GM19239 (cell line): ENCODE data around the gene HDLBP.

ENCODE experiments used
- DNase-seq: peaks from one replicate; pipeline ENCODE4 v3.0.0; 2011; ENCODE audit warnings: low spot score; ENCODE audit not compliant: insufficient read length
- FAIRE-seq: peaks from 2 replicates; lab custom pipeline; 2011; peaks lifted over from hg19 to GRCh38; lab: Jason Lieb, UNC

HDLBP gene

GRCh38 chr2:241234066-241234790 lies 81.2 kb downstream of the HDLBP start:
- FAIRE-seq = no peak
- DNase-seq = no peak

GRCh38 chr2:241232736-241233575 lies 82.5 kb downstream of the HDLBP start:
- no peak for FAIRE-seq

GRCh38 chr2:241230435-241230834 lies 85.0 kb downstream of the HDLBP start:
- FAIRE-seq (no peak), DNase-seq (no peak)

More at GRCh38 chr2:241232736-241233575, 82.5 kb downstream of the HDLBP start:
- no peak for DNase-seq

GRCh38 chr2:241229563-241230401 lies 85.7 kb downstream of the HDLBP start:
- DNase-seq = no peak
- no peak for FAIRE-seq

GRCh38 chr2:241228860-241229516 lies 86.5 kb downstream of the HDLBP start:
- DNase-seq (no peak), FAIRE-seq (no peak)

- FAIRE-seq (no peak), DNase-seq (no peak)
These were observed 87.2 kb downstream of the HDLBP start for GRCh38 chr2:241228081-241228859.

GRCh38 chr2:241227594-241227993 lies 87.9 kb downstream of the HDLBP start:
- FAIRE-seq = no peak
- DNase-seq = no peak

- DNase-seq (no peak), FAIRE-seq (no peak)
These were observed 88.5 kb downstream of the HDLBP start for GRCh38 chr2:241226723-241227572.

- FAIRE-seq = no peak
- DNase-seq = no peak
These were observed 89.5 kb downstream of the HDLBP start for GRCh38 chr2:241225983-241226382.

GRCh38 chr2:241225545-241225944 lies 89.9 kb downstream of the HDLBP start:
- no peak for DNase-seq
- no peak for FAIRE-seq

GRCh38 chr2:241224851-241225438 lies 90.5 kb downstream of the HDLBP start:
- no peak for FAIRE-seq
- DNase-seq = no peak

- FAIRE-seq (no peak), DNase-seq (no peak)
These were observed 91.2 kb downstream of the HDLBP start for GRCh38 chr2:241224018-241224850.

GRCh38 chr2:241223211-241224017 lies 92.1 kb downstream of the HDLBP start:
- no peak for DNase-seq
- FAIRE-seq = no peak

- DNase-seq (no peak), FAIRE-seq (no peak)
These were observed 95.6 kb downstream of the HDLBP start for GRCh38 chr2:241219856-241220356.

- DNase-seq (no peak), FAIRE-seq (peak; percentile 66)
These were observed 96.5 kb downstream of the HDLBP start for GRCh38 chr2:241219030-241219382.
